NT2/D1 (cell line): ENCODE measurements around the gene ADARB2.

Source experiments
- DNase-seq: peaks from one replicate; pipeline ENCODE4 v3.0.0-alpha.2; 2011; ENCODE audit warnings: low read depth, low spot score
- H3K27me3 ChIP-seq: 2 replicates; pipeline ENCODE4 v1.6.0; 2011; ENCODE audit warnings: mild to moderate bottlenecking; ENCODE audit not compliant: insufficient read length, insufficient read depth
- H3K36me3 ChIP-seq: 2 replicates; pipeline ENCODE4 v1.6.1; 2011; ENCODE audit warnings: mild to moderate bottlenecking, low read length, mixed read lengths; ENCODE audit not compliant: insufficient read depth, insufficient read length
- H3K4me1 ChIP-seq: 2 replicates; pipeline ENCODE4 v1.5.1; 2011; ENCODE audit not compliant: insufficient read depth, insufficient read length
- H3K4me3 ChIP-seq: 2 replicates; pipeline ENCODE4 v1.5.1; 2011; ENCODE audit warnings: low read depth; ENCODE audit not compliant: insufficient read length
- H3K9ac ChIP-seq: 2 replicates; pipeline ENCODE4 v1.6.0; 2011; ENCODE audit warnings: low read depth; ENCODE audit not compliant: insufficient read length
- H3K9me3 ChIP-seq: 2 replicates; pipeline ENCODE4 v1.5.1; 2011; ENCODE audit warnings: mild to moderate bottlenecking, low read length; ENCODE audit not compliant: insufficient read depth
- SUZ12 ChIP-seq: IDR thresholded peaks from 2 replicates; pipeline ENCODE4 v1.6.1; 2011; ENCODE audit not compliant: insufficient read length, insufficient read depth; ENCODE audit errors: extremely low read depth
- YY1 ChIP-seq: IDR thresholded peaks from 2 replicates; pipeline ENCODE4 v1.6.1; 2011; ENCODE audit not compliant: insufficient read length, insufficient read depth
- ZNF274 ChIP-seq: IDR thresholded peaks from 2 replicates; pipeline ENCODE4 v1.6.1; 2011; ENCODE audit warnings: mild to moderate bottlenecking, low read depth, low read length

The ADARB2 gene

DNA sequence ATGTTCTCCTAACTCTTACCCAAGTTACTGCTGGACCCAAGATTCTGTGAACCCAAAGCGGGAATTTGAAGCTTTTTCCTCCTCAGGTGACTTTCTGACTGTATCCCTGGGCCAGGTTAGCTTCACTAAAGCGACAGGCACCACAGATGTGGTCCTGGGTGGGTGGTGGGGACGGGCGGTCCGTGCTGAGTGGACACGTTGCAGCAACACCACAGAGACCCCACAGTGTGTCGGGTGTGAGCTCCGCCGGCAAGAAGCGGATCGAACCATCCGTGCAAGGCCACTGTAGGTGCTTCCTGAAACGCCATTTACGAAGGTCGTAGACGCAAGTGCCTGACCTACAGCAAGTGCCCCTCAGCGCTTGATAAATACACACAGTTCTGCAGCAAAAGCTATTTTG lies 325.9 kb downstream of the ADARB2 start:
- Histone ChIP-seq H3K36me3 (no peaks in the 10 kb centered on the region), H3K27me3 (no peaks in the 10 kb centered on the region), H3K9me3 (no peaks in the 10 kb centered on the region), H3K4me3 (no peak overlapping the region), H3K9ac (no peak overlapping the region), H3K4me1 (no peaks in the 10 kb centered on the region)
- TF ChIP-seq ZNF274 (no peak), SUZ12 (no peak), YY1 (no peak)
- no peak for DNase-seq

DNA sequence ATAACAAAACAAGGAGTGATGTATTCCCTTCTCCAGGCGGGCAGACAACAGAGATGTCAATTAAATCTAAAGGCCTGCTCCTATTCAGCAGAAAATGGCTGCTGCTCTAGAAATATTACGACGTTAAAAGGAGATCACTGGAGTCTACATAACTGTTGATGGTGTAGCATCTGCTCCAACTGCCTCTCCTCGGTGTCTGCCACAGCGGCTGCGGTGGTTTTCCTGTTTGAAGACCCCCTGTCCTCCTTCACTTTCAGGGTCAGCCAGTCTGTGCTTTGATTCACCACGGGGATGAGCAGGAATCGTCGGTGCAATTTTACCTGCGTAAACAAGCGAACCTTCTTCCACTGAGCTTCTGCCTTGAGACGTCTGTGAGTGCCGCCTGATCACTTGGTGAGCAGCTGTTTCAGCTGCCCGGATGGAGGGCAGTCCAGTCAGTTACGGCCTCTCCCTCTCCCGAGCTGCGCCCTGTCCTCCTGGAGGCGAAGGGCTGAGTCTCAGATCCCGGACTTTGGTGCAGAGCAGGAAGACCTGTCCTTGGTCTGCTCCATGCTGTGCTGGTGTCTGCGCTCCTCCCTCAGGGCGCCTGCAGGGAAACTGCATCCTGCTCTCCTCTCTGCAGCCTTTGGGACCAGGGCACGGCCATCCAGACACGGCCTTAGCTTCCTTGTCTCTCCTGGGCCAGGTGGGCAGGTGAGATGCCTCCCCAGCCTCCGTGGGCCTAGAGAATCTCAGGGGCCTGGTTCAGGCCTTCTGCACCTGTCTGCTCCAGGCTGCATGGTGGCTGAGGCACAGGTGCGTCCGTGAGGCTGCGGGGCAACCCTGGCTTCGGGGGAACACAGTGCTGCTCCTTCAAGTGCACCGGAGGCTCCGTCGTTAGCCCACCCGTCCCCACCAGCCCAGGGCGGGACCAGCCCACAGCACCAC lies 326.6 kb downstream of the ADARB2 start:
- DNase-seq, result no peak
- H3K4me3 ChIP-seq, result no peak overlapping the region
- H3K36me3 ChIP-seq, result no peaks in the 10 kb centered on the region
- no peak overlapping the region for H3K9ac ChIP-seq
- H3K4me1 ChIP-seq, result no peaks in the 10 kb centered on the region
- H3K9me3 ChIP-seq, result no peaks in the 10 kb centered on the region
- H3K27me3 ChIP-seq, result no peaks in the 10 kb centered on the region
- TF ChIP-seq SUZ12, result no peak
- TF ChIP-seq ZNF274, result no peak
- no peak for TF ChIP-seq YY1

- Histone ChIP-seq H3K4me1 (no peaks in the 10 kb centered on the region), H3K9ac (no peak overlapping the region), H3K27me3 (no peaks in the 10 kb centered on the region), H3K9me3 (no peaks in the 10 kb centered on the region), H3K4me3 (no peak overlapping the region), H3K36me3 (no peaks in the 10 kb centered on the region)
- no peak for DNase-seq
- TF ChIP-seq SUZ12 (no peak), ZNF274 (no peak), YY1 (no peak)
Measured at GRCh38 chr10:1410032-1410431, 327.3 kb downstream of the ADARB2 start.

GRCh38 chr10:1409392-1409791 lies 327.9 kb downstream of the ADARB2 start:
- no peak for DNase-seq
- no peak for TF ChIP-seq YY1
- no peak for TF ChIP-seq ZNF274
- TF ChIP-seq SUZ12, result no peak
- H3K9ac ChIP-seq, result no peak overlapping the region
- no peaks in the 10 kb centered on the region for H3K27me3 ChIP-seq
- no peaks in the 10 kb centered on the region for H3K9me3 ChIP-seq
- H3K4me1 ChIP-seq, result no peaks in the 10 kb centered on the region
- H3K36me3 ChIP-seq, result no peaks in the 10 kb centered on the region
- no peak overlapping the region for H3K4me3 ChIP-seq

DNA sequence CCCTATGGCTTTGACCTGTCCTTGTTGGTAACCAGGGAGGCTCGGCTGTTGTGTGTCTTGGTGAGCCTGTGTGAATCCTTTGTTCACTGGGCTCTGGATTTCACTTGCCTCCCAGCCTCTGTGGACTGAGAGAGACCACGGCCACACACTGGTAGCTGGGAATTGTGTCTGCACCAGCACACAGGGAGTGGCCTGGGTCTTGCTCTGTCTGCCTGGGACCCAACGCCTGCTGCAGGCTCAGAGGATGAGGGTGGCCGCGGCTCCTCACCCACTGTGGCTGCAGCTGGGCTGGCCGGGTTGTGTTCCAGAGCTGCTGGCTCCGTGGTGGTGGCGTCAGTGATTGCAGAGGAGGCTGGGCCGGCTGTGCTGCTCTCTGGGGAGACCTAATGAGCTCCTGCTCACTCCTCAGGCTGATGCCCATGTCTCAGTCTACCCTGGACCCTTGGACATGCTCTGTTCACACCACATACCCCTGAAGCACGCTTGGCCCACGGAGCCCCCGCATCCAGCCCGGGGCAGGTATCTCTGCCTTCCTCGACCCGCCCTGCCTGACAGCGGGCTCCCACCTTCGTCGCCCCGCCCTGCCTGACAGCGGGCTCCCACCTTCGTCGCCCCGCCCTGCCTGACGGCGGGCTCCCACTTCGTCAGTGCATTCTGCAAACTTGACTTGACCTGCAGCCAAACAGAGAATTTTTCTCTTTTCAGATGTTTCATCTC lies 328.5 kb downstream of the ADARB2 start:
- Histone ChIP-seq H3K4me1 (no peaks in the 10 kb centered on the region), H3K36me3 (no peaks in the 10 kb centered on the region), H3K27me3 (no peaks in the 10 kb centered on the region), H3K4me3 (no peak overlapping the region), H3K9me3 (no peaks in the 10 kb centered on the region), H3K9ac (no peak overlapping the region)
- no peak for DNase-seq
- TF ChIP-seq ZNF274, result no peak
- no peak for TF ChIP-seq YY1
- no peak for TF ChIP-seq SUZ12

DNA sequence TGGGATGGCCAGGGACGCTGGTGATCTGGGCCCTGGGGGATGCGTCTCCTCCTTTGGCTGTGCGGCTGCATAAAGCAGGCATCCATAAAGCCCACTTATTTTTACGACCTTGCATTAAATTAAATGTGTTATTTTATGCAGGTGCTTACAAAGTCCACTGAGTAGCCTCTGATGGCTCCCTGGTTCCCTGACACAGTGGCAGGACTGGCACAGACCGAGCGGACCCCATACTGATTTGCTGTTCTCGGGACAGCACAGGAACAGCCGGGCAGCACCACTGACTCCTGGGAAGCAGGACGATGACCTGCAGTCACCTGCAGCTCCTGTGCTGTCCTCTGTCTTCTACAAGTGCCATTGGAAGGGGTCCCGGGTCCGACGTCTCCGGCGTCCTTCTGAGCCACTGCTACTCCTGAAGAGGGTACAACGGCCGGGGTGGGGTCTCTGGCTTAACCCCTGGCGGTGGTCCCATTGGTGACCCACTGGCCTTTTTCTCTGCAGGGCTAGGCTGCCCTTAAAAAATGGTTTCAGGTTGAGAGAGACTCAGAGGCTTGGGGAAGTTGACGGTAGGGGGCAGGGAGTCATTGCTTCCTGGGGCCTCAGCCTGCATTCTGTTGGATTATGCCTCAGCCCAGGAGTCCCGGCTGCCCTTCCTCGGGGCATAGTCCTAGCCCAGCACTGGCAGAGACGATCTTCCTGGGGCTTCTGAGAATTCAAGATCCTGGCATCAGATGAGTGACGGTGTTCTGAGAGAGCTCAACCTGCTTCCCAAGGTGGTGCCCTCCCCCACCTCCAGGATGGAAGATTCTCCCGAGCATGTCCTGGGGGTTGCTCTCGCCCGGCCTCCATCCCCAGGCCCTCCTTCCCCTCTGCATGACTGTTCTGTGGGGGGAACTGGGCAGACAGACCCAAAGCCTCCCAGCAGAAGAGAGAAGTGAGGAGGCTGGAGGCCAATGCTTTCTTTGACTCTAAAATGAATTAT lies 330.1 kb downstream of the ADARB2 start:
- H3K9me3 ChIP-seq, result no peaks in the 10 kb centered on the region
- H3K4me3 ChIP-seq, result no peak overlapping the region
- H3K4me1 ChIP-seq, result no peaks in the 10 kb centered on the region
- H3K9ac ChIP-seq, result no peak overlapping the region
- H3K36me3 ChIP-seq, result no peaks in the 10 kb centered on the region
- no peak for TF ChIP-seq SUZ12
- no peak for TF ChIP-seq ZNF274
- TF ChIP-seq YY1, result no peak
- no peak for DNase-seq
- H3K27me3 ChIP-seq, result no peaks in the 10 kb centered on the region
